Kidney (tissue), 14 donors: ENCODE measurements around the gene TMCO2. TPM values are rescaled to one million over a fixed set of nuclear protein-coding genes. Genes with fewer than 3 reads are reported as not detected.

Experiments
- DNase-seq, 5 donors: peaks; one replicate each; pipeline ENCODE4 v3.0.0-alpha.2; 2013 to 2020
- FAIRE-seq: peaks from 2 replicates; lab custom pipeline; 2012; peaks lifted over from hg19 to GRCh38; lab: Jason Lieb, UNC
- H3K27ac ChIP-seq, 2 donors: one replicate each; pipeline ENCODE4 v1.7.0; 2013; ENCODE audit warnings: low read depth in 2 of 2, low read length in 2 of 2, inconsistent platforms in 1 of 2
- H3K27me3 ChIP-seq: one replicate; pipeline ENCODE4 v1.7.1; 2013; ENCODE audit warnings: low read length, inconsistent platforms; ENCODE audit not compliant: control insufficient read depth, insufficient read depth
- H3K36me3 ChIP-seq, 3 donors: one replicate each; pipeline versions ENCODE4 v1.7.0 to v1.7.1; 2013; ENCODE audit warnings: low read length in 3 of 3, control low read depth in 1 of 3, inconsistent platforms in 1 of 3; ENCODE audit not compliant: insufficient read depth in 3 of 3, control insufficient read depth in 2 of 3
- H3K4me1 ChIP-seq, 3 donors: one replicate each; pipeline versions ENCODE4 v1.7.0 to v1.7.1; 2013; ENCODE audit warnings: low read length in 3 of 3, inconsistent platforms in 1 of 3, low read depth in 1 of 3; ENCODE audit not compliant: control insufficient read depth in 2 of 3, insufficient read depth in 2 of 3
- H3K4me3 ChIP-seq, 3 donors: one replicate each; pipeline versions ENCODE4 v1.7.0 to v1.8.1; 2013; ENCODE audit warnings: low read length in 3 of 3, control low read depth in 1 of 3, inconsistent platforms in 1 of 3
- H3K9ac ChIP-seq, 3 donors: one replicate each; pipeline versions ENCODE4 v1.7.0 to v1.7.1; 2013; ENCODE audit warnings: low read length in 3 of 3, control low read depth in 1 of 3, inconsistent platforms in 1 of 3
- H3K9me3 ChIP-seq, 3 donors: one replicate each; pipeline versions ENCODE4 v1.7.0 to v1.7.1; 2013; ENCODE audit warnings: low read length in 3 of 3, control low read depth in 1 of 3, inconsistent platforms in 1 of 3; ENCODE audit not compliant: control insufficient read depth in 2 of 3, insufficient read depth in 1 of 3
- CTCF ChIP-seq: IDR thresholded peaks from 3 replicates; pipeline ENCODE4 v1.5.1; 2012; ENCODE audit warnings: mild to moderate bottlenecking, moderate library complexity, borderline replicate concordance; ENCODE audit not compliant: insufficient read depth; ENCODE audit errors: extremely low read depth
- intact Hi-C: fragments of 100-400 bp; cut with DNase I; formaldehyde crosslinking; loops from one replicate; pipeline ENCODE4 v1.11.1; 2022
- polyA plus RNA-seq: library from polyadenylated mRNA; stranded (reverse); fragments of 350-450 nt; fragmentation: Illumina TruSeq; extraction: RNeasy Lipid Tissue Mini Kit (QIAGEN cat#74804); gene quantifications from one replicate; pipeline ENCODE4 v1.2.3, GENCODE V29; 2014; ENCODE audit warnings: low read depth, low replicate concordance; ENCODE audit not compliant: insufficient read depth
- total RNA-seq: library from RNA; stranded (reverse); fragmentation: NEBNext Ultra II Directional; extraction: Animal tissue kit (Norgen Biotek cat#: 25700); gene quantifications from one replicate; pipeline ENCODE4 v1.2.1, GENCODE V29; 2021
- donor health status: control.
- donor health status: control.
- donor health status: control.
- donor health status: control.
- donor health status: control.
- donor health status: DM: yes; HTN: yes; CAD: no.
- donor health status: Normal renal cell carcinoma (clear cell type).

Gene TMCO2
- total and polyA plus RNA-seq, 2 donors from 2014 or later: not detected

DNA sequence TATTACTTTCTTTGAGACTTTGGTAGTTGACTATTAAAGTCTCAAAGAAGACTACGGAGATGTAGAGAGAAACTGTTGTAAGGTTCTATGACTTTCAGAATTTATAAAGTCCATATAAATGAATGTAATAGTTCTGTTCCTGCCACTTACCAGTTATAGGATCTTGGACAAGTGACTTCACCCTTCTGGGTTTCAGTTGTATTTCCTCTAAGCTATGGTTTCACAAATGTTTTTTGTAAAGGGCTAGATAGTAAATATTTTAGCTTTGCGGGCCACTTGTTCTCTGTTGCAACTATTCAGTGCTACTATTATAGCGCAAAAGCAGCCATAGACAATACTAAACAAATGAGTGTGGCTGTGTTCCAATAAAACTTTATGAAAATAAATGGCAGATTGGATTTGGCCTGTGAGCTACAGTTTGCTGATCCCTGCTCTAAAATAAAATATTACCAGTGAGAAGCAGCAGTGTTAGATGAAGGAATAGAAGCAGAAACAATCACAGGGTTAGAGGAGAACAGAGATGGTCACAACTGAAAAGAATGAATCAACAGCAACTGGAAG is 25.0 kb downstream of the TMCO2 start:
- TF ChIP-seq CTCF: no peak
- H3K9me3 ChIP-seq: no peaks in the 10 kb centered on the region
- H3K36me3 ChIP-seq: peaks cover 3 to 25% (median 8%) of the 10 kb centered on the region in 3 donors
- H3K9ac ChIP-seq: no peak overlapping the region
- no peak overlapping the region for H3K27ac ChIP-seq
- no peak overlapping the region for H3K4me3 ChIP-seq
- DNase-seq (no peak), FAIRE-seq (no peak)
- H3K4me1 ChIP-seq: peaks cover 0 to 8% (median 4%) of the 10 kb centered on the region in 3 donors
- H3K27me3 ChIP-seq: no peaks in the 10 kb centered on the region
- intact Hi-C loops: no loop called here

DNA sequence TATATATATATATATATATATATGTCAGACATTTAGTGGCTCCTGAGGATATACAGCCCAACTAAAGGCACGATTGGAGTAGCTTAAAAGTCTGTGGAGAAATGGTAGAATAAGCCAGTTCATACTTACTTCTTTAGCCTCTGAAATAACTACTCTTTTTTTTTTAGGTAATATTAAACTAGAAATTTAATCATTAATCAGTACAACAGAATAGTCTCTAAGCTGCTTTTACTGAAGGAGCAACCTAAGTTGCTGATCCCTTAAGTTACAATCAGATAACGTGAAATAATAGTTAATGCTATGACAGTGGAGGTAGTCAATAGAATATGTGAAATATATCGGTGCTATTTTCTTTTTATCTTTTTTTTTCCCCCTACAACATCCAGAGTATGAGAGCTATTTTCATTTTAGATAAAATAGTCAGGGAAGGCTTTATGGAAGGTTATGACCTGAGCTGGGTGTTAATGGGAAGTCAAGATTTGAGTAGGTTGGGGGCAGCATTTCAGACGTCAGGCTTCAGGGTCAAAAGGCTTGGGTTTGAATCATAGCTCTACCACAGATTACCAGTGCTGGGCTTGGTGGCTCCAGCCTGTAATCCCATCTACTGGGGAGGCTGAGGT is 25.9 kb downstream of the TMCO2 start:
- intact Hi-C loops: no loop called here
- H3K4me3 ChIP-seq: no peak overlapping the region
- no peak overlapping the region for H3K9ac ChIP-seq
- H3K36me3 ChIP-seq: peaks cover 3 to 19% (median 4%) of the 10 kb centered on the region in 3 donors
- TF ChIP-seq CTCF: no peak
- no peaks in the 10 kb centered on the region for H3K27me3 ChIP-seq
- no peak overlapping the region for H3K27ac ChIP-seq
- DNase-seq (peak in 2 of 5 donors; percentile 22 to 53), FAIRE-seq (peak; percentile 65)
- H3K9me3 ChIP-seq: no peaks in the 10 kb centered on the region
- H3K4me1 ChIP-seq: peaks cover 0 to 7% (median 4%) of the 10 kb centered on the region in 3 donors

DNA sequence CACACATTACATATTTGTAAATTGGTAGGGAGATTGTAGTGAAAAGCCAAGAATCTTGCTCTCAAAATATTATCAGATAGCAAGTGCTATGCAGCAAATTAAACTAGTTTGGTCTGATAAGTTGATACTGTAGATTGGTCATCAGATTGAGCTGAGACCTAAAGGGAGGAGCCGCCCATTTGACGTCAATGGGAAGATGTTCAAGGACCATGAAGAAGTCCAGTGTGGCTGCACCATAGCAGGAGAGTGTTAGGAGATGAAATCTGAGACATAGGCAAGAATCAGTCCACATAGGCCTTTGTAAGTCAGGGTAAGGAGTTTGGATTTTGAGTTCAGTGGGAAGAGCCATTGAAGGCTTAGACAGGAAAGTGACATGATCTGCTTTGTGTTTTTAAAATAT is 26.6 kb downstream of the TMCO2 start:
- intact Hi-C loops: no loop called here
- no peak for TF ChIP-seq CTCF
- Histone ChIP-seq H3K9ac (no peak overlapping the region), H3K4me1 (peaks cover 0 to 7% (median 4%) of the 10 kb centered on the region in 3 donors), H3K9me3 (no peaks in the 10 kb centered on the region), H3K4me3 (no peak overlapping the region), H3K27ac (no peak overlapping the region), H3K36me3 (peaks cover 3 to 18% (median 4%) of the 10 kb centered on the region in 3 donors), H3K27me3 (no peaks in the 10 kb centered on the region)
- no peak for FAIRE-seq
- no peak for DNase-seq
